NCI-H446 treated with DMSO at 0.1 percent for 48 hours (cell line): ENCODE measurements around the gene PHLDB2.

Source experiments
- DNase-seq: peaks from one replicate; lab custom pipeline; 2025; lab: John Stamatoyannopoulos, UW

Gene PHLDB2

DNA sequence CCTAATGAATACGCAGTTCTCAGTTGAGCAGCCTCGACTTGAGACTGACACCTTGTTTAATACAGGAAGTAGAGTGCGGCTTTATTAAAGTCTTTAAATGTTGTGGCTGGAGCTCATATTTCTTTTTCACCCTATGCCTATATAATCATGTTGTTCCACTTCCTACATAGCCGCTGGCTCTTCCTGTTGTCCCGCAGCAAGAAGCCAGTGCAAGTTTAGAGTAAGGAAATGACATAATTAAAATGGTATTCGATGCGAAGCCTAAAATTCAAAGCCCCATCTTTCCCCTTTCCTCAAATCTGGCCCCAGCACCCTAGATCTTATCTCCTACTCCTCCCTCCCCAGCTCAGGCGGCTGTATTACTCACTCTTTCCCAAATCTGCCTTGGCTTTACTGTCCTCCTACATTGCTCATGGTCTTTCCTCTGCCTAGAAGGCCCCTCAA lies 7.5 kb upstream of the PHLDB2 start:
- no peak for DNase-seq

DNA sequence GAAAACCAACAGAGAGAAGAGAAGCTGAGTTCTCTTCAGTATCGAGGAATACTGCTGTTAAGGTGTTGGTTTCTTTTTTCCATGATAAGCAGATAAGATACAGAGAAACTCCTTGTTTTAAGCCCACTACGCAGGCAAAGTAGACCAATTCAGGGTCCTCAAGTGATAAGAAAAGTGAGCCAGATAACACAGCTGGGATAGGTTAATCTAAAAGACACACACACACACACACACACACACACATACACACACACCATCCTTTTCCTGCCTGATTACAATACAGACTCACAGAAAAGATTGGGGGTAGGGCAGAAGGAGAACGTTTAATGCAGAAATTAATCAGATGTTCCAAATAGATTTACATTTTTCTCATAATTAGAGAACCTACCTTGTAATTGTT lies 6.5 kb upstream of the PHLDB2 start:
- DNase-seq, result no peak

- no peak for DNase-seq
These were observed 6.0 kb upstream of the PHLDB2 start for GRCh38 chr3:111853068-111853467.

DNA sequence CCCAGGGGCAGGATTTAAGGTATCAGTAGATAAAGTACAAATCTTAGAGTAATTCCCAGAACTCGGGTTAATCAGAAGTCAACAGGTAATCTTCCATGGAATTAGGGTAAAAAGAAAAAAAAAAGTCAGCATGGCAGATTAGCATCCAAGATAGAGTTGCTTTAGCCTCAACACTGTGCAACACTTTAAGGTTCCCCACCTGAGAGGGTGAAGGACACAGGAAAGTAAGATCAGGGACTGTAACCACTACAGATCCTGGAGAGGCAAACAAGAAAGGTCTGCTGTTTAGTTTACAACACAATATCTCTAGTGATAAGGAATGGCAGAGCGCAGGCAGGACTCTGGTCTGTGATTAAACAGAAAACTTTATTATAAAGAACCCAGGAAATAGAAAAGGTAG lies 4.1 kb upstream of the PHLDB2 start:
- no peak for DNase-seq

- DNase-seq, result no peak
These were observed 2.6 kb upstream of the PHLDB2 start for GRCh38 chr3:111856501-111856900.

- no peak for DNase-seq
These were observed 1.6 kb upstream of the PHLDB2 start for GRCh38 chr3:111857474-111857873.

DNA sequence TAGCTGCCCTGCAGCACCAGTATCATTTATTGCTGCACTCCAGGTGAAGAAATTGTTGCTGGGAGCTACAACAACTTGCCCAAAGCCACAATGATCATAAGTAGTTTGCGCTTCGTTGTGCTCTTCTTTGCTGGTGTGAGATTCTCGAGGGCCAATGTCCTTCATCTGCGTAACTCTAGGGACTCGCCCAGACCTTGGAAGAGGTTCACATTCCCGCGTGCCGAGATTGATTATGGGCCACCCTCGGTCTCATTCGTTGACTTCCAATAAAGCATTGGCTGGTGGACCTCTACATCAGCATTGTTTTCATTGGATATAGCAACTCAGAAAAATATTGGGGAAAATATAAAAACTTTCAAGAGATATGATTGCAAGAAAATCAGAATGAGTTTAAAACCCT lies 423 bp upstream of the PHLDB2 start:
- no peak for DNase-seq

- no peak for DNase-seq
These were observed 1.2 kb downstream of the PHLDB2 start for GRCh38 chr3:111859974-111860859.

GRCh38 chr3:111861391-111861790 lies 2.3 kb downstream of the PHLDB2 start:
- no peak for DNase-seq

GRCh38 chr3:111862415-111862814 lies 3.4 kb downstream of the PHLDB2 start:
- no peak for DNase-seq

DNA sequence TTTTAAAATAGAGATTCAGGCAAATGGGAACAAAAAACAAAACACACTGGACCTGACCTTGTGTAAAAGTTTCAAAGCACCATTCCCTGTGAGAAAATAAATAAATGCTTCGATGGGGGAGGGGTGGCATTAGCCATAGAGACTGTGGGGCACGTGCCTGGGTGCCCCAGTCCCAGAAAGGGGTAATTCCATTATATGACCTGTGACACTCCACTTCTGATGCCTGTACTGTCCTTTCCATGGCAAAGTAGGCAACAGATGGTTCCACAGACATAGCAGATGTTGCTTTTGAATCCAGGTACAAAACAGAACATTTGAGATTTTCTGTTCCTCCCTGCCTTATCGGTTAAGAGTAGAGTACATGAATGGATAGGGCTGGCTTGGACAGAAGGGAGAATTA lies 3.9 kb downstream of the PHLDB2 start:
- no peak for DNase-seq

GRCh38 chr3:111863942-111864694 lies 5.1 kb downstream of the PHLDB2 start:
- DNase-seq, result no peak

- no peak for DNase-seq
These were observed 6.0 kb downstream of the PHLDB2 start for GRCh38 chr3:111864821-111865656.

GRCh38 chr3:111867889-111868426 lies 8.9 kb downstream of the PHLDB2 start:
- DNase-seq, result no peak

GRCh38 chr3:111870620-111871019 lies 11.6 kb downstream of the PHLDB2 start:
- no peak for DNase-seq

- DNase-seq, result no peak
These were observed 13.0 kb downstream of the PHLDB2 start for GRCh38 chr3:111871809-111872623.

- no peak for DNase-seq
These were observed 13.9 kb downstream of the PHLDB2 start for GRCh38 chr3:111872979-111873378.

DNA sequence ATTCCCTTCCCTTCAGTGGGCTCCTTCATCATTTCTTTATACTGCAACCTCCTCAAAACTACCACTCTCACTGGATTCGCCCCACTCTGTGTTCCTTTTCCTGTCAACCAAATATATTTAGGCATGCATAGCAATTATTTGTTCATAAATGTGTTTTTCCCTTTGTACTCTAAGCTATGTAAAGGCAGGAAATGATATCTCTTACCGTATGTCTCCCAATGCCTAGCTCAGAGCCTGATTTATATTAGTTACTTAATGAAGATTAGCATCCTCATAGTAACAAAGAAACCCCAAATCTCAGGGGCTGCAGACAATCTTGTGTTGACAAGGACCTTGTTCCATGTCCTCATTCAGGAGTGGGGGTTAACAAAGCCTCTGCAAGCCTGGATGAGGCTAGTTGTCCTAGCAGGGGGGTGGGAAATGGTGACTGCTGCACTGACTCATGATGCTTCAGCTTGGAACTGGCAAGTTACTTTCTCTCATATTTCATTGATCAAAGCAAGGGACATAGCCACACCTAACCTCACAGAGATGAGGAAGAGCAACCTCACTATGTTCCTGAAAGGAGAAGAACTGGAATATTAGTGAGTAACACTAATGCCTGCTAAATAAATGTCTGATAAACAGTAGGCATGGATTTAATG lies 15.2 kb downstream of the PHLDB2 start:
- no peak for DNase-seq

GRCh38 chr3:111881480-111881879 lies 22.4 kb downstream of the PHLDB2 start:
- DNase-seq, result no peak

DNA sequence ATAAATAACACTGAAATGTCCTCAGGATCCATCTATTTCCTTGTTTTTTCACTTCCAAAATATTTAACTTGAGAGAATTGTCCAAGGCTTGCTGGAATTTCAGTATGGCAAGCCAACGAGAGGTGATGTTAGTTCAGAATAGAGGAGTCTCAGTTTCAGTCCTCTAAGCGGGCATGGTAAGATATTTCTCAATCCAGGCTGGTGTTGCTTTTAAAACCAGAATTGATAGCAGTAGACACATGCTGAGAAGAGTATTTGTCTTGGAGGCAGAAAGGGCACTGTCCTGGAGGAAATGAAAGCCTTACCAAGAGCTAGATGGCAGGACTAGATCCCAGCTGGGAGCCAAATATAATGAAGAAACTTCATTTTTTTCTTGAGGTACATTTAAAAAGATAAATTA lies 23.1 kb downstream of the PHLDB2 start:
- DNase-seq, result no peak

DNA sequence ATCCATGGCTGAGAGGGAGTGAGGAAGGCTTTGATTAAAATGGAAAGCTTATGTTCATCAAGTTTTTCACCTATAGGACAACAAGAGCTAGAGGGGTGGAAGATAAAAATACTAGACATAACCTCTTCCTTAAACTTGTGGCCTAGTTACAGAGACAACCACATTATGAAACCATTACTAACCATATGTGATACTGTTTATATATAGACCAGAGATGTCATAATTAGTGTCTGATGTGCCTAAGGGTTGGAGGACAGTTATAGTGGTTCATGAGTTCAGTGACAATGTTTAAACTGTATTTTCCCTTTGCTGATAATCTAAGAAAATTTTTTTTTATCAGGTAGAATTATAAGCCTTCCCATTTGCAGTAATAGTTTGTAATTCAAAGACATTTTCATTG lies 23.7 kb downstream of the PHLDB2 start:
- DNase-seq, result no peak
